Psoas muscle (tissue), 8 donors: ENCODE data around the gene ABCA13. TPM values are rescaled to one million over a fixed set of nuclear protein-coding genes. Genes with fewer than 3 reads are reported as not detected.

ENCODE experiments used
- ATAC-seq, 4 donors: fragments of 200-7000 bp; cut with Tn5 transposase; one replicate each; pipeline ENCODE4 v1.9.1; 2020; ENCODE audit warnings: moderate library complexity in 3 of 4, mild to moderate bottlenecking in 2 of 4
- DNase-seq, 2 donors: peaks; one replicate each; pipeline ENCODE4 v3.0.0-alpha.2; 2020
- H3K27ac ChIP-seq: fragments of 200-600 bp; one replicate; pipeline ENCODE4 v1.8.0; 2022
- H3K27me3 ChIP-seq, 3 donors: fragments of 200-600 bp in 1 of 3; one replicate each; pipeline versions ENCODE4 v1.6.1 to v1.8.0; 2013 to 2022; ENCODE audit warnings: low read length in 2 of 3, mild to moderate bottlenecking in 2 of 3, moderate library complexity in 1 of 3; ENCODE audit not compliant: insufficient read depth in 3 of 3
- H3K36me3 ChIP-seq, 2 donors: fragments of 200-600 bp in 1 of 2; one replicate each; pipeline versions ENCODE4 v1.6.1 to v1.8.0; 2013 to 2022; ENCODE audit warnings: low read depth in 1 of 2, mild to moderate bottlenecking in 1 of 2, moderate library complexity in 1 of 2; ENCODE audit not compliant: insufficient read depth in 1 of 2
- H3K4me1 ChIP-seq: fragments of 200-600 bp; one replicate; pipeline ENCODE4 v1.8.0; 2022
- H3K4me3 ChIP-seq: fragments of 200-600 bp; one replicate; pipeline ENCODE4 v1.8.0; 2022; ENCODE audit warnings: mild to moderate bottlenecking
- H3K9me3 ChIP-seq: fragments of 200-600 bp; one replicate; pipeline ENCODE4 v1.8.0; 2022
- CTCF ChIP-seq: fragments of 200-600 bp; IDR thresholded peaks from one replicate; pipeline ENCODE4 v1.8.0; 2022; ENCODE audit warnings: antibody characterized with exemption
- WGBS, 3 donors: extraction: QIAGEN DNeasy Blood & Tissue Kit; methylation state at CpG; one replicate each; pipeline versions ENCODE4 v1.1.6 to v1.1.7; 2013; 5-methylcytosine and 5-hydroxymethylcytosine counted together
- intact Hi-C, 2 donors: fragments of 100-400 bp; cut with DNase I; formaldehyde crosslinking; loops; one replicate each; pipeline versions ENCODE4 v1.11.0 to v1.14.2; 2022
- polyA plus RNA-seq, 3 donors: library from polyadenylated mRNA; stranded (reverse); fragments of 200-250 nt; gene quantifications; one replicate each; pipeline ENCODE4 v1.2.3, GENCODE V29; 2013
- total RNA-seq, 4 donors: library from RNA; stranded (reverse); fragmentation: NEBNext Ultra II Directional in 2 of 4; extraction: Animal tissue kit (Norgen Biotek cat#: 25700) in 2 of 4; gene quantifications; one replicate each; pipeline versions ENCODE4 v1.2.1 to v1.2.4, GENCODE V29; 2021 to 2023
- donor health status: healthy with polysubstance abuse.
- donor health status: DM: no; HTN: no; CAD: no; lungs with moderate emphysema.
- donor health status: Bipolar disorder and iron deficiency.
- donor health status: healthy.
- donor health status: DM: yes; HTN: yes; CAD: no.
- donor health status: DM: no; HTN: no; CAD: no.
- donor health status: DM: no; HTN: no; CAD: no.
- donor health status: DM: yes; HTN: yes; CAD: no.

Gene ABCA13
- total and polyA plus RNA-seq, 7 donors: 0.06 to 0.12 (median 0.10) TPM; not detected in 4

- Histone ChIP-seq H3K27me3 (no peaks in the 10 kb centered on the region), H3K4me1 (no peaks in the 10 kb centered on the region), H3K4me3 (no peak overlapping the region), H3K36me3 (no peaks in the 10 kb centered on the region), H3K27ac (no peak overlapping the region), H3K9me3 (no peaks in the 10 kb centered on the region)
- no peak for ATAC-seq
- intact Hi-C loops: no loop called here
- no peak for DNase-seq
- 35 to 65% (median 59%) methylated on average over 6 of the region's 6 CpGs for WGBS, 3 donors
- no peak for TF ChIP-seq CTCF
Observed at GRCh38 chr7:48285373-48285772, 114.1 kb downstream of the ABCA13 start.

GRCh38 chr7:48286836-48287235, 115.6 kb downstream of the ABCA13 start:
- WGBS, 3 donors: 82 to 93% (median 83%) methylated on average over 5 of the region's 5 CpGs
- intact Hi-C loops: no loop called here
- DNase-seq (no peak), ATAC-seq (no peak)
- Histone ChIP-seq H3K36me3 (no peaks in the 10 kb centered on the region), H3K27ac (no peak overlapping the region), H3K9me3 (no peaks in the 10 kb centered on the region), H3K4me1 (no peaks in the 10 kb centered on the region), H3K4me3 (no peak overlapping the region), H3K27me3 (no peaks in the 10 kb centered on the region)
- TF ChIP-seq CTCF: no peak

GRCh38 chr7:48289656-48290055, 118.4 kb downstream of the ABCA13 start:
- no peaks in the 10 kb centered on the region for H3K4me1 ChIP-seq
- ATAC-seq (no peak), DNase-seq (no peak)
- no peak overlapping the region for H3K4me3 ChIP-seq
- WGBS, 3 donors: 79 to 86% (median 86%) methylated on average over 1 of the region's 1 CpG
- no peaks in the 10 kb centered on the region for H3K27me3 ChIP-seq
- H3K9me3 ChIP-seq: no peaks in the 10 kb centered on the region
- TF ChIP-seq CTCF: no peak
- intact Hi-C loops: no loop called here
- H3K27ac ChIP-seq: no peak overlapping the region
- no peaks in the 10 kb centered on the region for H3K36me3 ChIP-seq

GRCh38 chr7:48292949-48293348, 121.7 kb downstream of the ABCA13 start:
- Histone ChIP-seq H3K36me3 (no peaks in the 10 kb centered on the region), H3K4me3 (no peak overlapping the region), H3K27ac (no peak overlapping the region), H3K9me3 (no peaks in the 10 kb centered on the region), H3K27me3 (no peaks in the 10 kb centered on the region), H3K4me1 (no peaks in the 10 kb centered on the region)
- 51 to 67% (median 66%) methylated on average over 4 of the region's 4 CpGs for WGBS, 3 donors
- intact Hi-C loops: no loop called here
- ATAC-seq (no peak), DNase-seq (no peak)
- TF ChIP-seq CTCF: no peak

- Histone ChIP-seq H3K36me3 (no peaks in the 10 kb centered on the region), H3K4me3 (no peak overlapping the region), H3K4me1 (no peaks in the 10 kb centered on the region), H3K27ac (no peak overlapping the region), H3K27me3 (no peaks in the 10 kb centered on the region), H3K9me3 (no peaks in the 10 kb centered on the region)
- no peak for DNase-seq
- intact Hi-C loops: no loop called here
- WGBS, 3 donors: 61 to 65% (median 64%) methylated on average over 7 of the region's 7 CpGs
- no peak for ATAC-seq
- TF ChIP-seq CTCF: no peak
Observed at GRCh38 chr7:48295296-48295971, 124.2 kb downstream of the ABCA13 start.
